KG1 (cell line): ENCODE data around the gene CDS2.
"Not testable (repeated sequence)": the region's sequence is repeated elsewhere in the genome, so short reads cannot be mapped to it uniquely, and the experiment has no call there.

ENCODE experiments used
- DNase-seq: peaks from one replicate; lab custom pipeline; 2025; lab: John Stamatoyannopoulos, UW

Gene CDS2

DNA sequence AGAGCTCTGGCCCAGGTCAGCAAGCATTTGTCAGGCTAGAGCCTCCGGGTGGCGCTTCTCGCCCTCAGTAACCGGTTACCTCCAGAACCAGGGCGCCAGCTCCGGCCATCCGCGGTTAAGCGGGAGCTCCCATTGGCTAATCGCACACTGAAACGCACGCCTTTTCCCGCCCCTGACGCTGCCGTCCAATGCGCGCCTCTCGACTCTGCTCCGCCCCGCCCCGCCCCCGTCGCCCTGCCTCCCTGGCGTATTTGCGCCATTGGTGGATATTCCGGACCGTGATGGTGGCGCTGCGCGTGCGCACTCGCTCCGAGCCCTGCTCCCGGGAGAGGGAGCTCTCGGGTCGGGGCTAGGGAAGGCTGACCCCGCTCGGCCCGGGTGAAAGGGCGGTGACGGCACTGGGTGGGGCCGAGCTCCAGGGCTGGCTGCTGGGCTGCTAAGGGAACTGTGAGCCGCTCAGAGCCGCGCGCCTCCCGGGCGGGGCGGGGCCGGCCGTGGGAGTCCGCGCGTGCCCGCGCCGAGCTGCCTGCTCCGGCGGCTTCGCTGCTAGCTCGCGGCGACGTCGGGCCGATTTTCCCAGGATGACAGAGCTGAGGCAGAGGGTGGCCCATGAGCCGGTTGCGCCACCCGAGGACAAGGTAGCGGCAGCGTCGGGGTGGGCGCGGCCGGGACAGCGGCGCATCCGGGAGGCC is at the start of gene CDS2:
CDS2 (plus strand) TSS at position 497 of the 692 bp plus-strand sequence; CDS start at position 582, 85 bp downstream.
- peak; percentile 98 for DNase-seq

DNA sequence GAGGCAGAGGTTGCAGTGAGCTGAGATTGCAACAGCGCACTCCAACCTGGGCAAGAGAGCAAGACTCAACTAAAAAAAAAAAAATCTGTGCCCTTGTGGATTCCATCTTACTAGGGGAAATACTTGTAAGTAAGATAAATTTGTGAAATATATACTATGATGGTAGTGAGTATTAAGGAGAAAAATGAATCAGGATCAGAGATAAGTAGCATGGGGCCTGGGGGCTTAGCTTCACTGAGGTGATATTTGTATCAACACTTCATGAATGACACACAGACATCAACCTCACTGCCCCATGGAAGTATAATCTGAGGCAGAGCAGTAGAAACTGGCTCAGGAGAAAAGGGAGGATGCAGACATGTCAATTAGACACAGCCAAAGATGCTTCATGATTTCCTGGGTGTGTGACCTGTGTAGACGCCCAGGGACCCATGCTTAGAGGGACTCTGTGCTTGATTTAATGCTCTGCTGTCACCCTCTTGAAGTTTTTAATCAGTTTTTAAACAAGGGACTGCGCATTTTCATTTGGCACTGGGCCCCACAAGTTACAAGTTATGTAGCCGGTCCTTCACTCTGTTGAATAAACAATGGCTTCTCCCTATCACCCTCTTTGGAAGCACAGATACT is 48.9 kb upstream of the CDS2 start:
- peak; percentile 35 for DNase-seq

- peak; percentile 59 for DNase-seq
Measured at GRCh38 chr20:5078399-5078958, 48.3 kb upstream of the CDS2 start.

- peak; percentile 31 for DNase-seq
Measured at GRCh38 chr20:5080384-5080877, 46.4 kb upstream of the CDS2 start.

GRCh38 chr20:5085380-5085779 is 41.4 kb upstream of the CDS2 start:
- DNase-seq, result no peak

GRCh38 chr20:5088688-5089087 is 38.1 kb upstream of the CDS2 start:
- no peak for DNase-seq

GRCh38 chr20:5090191-5090590 is 36.6 kb upstream of the CDS2 start:
- peak; percentile 13 for DNase-seq

DNA sequence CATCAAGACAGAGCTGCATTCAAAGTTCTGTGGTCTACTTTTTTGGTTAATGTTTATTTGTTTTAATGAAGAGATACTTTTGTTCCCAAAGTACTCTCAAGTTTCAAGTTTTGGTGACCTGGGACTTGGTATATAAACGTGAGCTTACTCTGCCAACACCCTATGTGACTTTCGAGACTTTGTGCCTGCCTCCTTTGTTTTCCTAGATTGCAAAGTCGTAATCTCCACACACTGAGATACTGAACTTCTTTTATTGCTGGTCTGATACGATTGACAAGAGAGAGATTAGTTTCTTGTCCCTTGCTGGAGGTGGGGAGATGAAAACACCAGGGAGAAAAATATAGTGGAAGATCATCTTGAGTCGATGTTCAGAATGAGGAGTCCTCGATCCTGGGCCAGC is 34.9 kb upstream of the CDS2 start:
- DNase-seq, result no peak

DNA sequence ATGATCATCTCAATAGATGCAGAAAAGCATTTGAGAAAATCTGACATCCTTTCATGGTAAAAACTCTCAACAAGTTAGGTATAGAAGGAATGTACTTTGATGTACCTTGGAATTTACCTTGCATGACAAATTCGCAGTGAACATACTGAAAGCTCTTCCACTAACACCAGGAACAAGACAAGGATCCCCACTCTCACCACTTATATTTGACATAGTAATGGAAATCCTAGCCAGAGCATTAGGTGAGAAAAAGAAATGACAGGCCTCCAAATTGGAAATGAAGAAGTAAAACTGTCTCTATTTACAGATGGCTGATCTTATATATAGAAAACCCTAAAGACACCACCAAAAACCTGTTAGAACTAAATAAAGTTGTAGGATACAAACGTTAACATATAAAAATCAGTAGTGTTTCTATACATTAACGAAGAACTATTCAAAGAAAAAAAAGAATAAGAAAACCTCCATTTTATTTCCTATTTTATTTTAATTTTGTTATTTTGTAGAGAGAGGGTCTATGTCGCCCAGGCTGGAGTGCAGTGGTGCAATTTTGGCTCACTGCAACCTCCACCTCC is 34.0 kb upstream of the CDS2 start:
- no peak for DNase-seq

DNA sequence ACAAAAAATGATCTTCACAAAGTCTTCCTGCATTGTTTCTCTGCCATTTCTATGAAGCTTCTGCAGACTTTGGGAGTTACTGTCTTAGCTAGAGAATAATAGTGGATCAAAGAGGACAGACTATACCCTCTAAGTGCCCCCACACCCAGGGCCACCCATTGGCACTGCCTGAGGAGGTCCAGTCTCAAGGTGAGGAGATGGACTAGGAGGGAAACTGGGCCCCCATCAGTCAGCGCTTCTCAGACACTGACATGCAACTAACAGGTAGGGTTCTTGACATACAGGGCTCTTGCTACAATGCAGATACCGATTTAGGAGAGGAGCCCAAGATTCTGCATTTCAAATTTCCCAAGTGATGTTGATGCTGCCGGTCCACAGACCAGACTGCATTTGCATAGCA is 31.4 kb upstream of the CDS2 start:
- DNase-seq, result no peak

GRCh38 chr20:5095931-5096330 is 30.9 kb upstream of the CDS2 start:
- no peak for DNase-seq

- DNase-seq, result no peak
Measured at GRCh38 chr20:5096463-5096862, 30.3 kb upstream of the CDS2 start.

DNA sequence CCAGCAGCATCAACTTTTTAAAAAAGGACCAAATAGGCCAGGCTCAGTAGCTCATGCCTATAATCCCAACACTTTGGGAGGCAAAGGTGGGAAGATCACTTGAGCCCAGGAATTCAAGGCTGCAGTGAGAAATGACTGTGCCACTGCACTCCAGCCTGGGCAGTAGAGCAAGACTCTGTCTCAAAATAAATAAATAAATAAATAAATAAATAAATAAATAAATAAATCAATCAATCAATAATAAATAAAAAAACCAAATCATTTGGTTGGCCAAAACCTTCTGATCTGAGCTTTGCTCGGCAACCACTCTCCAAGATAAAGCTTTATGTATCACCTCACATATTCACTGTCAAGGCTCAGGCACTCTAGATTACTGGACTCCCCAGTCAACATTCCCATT is 27.8 kb upstream of the CDS2 start:
- not testable (repeated sequence) for DNase-seq

DNA sequence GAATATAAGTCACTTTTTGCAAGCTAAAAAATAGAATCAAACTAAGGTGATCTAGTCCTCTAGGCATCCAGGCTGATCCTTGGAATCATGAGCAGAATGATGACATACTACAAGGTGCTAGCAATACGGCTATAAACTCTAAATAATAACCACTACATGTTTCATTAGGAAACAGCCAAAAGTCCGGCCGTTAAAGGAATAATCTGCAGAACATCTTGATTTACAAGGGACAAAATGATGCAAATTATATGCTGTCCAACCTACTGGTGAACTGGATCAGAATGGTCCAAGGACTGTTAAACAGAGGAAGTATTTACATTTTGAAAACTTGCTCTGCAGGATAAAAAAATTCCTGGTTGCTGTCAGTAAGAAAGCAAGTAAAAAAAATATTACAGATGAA is 26.9 kb upstream of the CDS2 start:
- DNase-seq, result not testable (repeated sequence)

DNA sequence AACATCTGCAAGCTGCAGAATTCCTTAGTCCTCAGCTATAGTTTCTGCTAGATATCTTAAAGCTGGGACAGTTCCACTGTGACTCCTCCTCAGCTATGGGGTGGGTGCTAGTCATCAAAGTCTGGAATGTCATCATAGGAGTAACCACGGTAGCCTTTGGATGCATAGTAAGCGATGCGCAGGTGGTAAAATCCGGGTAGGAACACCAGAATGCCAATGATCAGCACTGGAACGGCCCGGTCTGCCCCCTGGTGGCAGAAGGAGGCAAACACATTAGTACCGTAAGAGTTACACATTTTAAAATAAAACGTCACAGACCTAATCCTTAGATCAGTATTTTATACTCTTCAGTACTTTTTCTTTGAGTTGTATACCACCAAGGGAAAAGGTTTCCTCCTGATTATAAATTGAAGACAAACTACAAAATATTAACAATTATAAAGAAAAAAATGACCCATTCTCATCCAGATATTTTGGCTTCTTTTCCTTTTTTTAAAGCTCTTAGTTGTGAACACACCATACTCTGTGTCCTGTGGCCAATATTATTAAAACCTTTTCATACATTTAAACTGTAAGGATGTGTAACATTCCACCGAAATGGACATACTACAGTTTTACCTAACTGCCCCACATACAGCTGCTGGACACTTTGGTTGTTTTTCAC is 26.0 kb upstream of the CDS2 start:
- DNase-seq, result peak; percentile 28

GRCh38 chr20:5104479-5104878 is 22.3 kb upstream of the CDS2 start:
- no peak for DNase-seq

- DNase-seq, result no peak
Measured at GRCh38 chr20:5109276-5109675, 17.5 kb upstream of the CDS2 start.

- no peak for DNase-seq
Measured at GRCh38 chr20:5113615-5113986, 13.2 kb upstream of the CDS2 start.

DNA sequence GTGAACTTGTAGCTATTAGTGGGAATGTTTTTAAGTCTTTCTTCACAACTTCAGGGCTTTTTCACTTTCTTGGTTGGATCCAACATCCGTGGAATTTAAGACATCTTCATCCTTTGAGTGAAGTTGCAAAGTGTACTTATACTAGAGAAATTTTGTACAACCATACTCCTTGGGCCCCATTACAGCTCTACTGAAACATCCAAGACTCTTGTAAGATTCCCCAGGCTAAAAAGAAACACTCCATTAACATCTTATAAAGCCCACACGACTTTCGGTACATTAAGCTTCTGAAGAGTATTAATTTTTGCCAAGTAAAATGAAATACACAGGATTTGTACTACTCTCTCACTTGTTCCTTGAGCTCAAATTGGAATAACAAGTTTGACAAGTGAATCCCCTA is 12.4 kb upstream of the CDS2 start:
- DNase-seq, result no peak

DNA sequence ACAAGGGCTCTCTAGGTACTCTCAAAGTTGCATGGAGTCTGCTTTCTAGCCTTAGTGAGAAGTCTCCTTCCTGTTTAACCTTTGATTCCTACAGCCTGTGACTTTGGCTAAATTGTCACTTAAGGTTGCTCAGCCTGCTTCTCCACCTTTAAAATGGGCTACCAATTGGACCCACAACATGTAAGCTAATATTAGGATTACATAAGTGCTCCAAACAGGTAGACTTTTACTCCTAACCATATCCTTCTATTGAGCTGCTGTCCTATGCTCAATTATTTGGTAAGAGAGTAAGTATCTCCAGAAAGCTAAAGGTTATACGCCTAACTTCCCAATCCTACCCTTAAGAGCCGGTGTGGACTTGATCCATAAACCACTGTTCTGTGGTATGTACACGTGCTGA is 9.9 kb upstream of the CDS2 start:
- no peak for DNase-seq

GRCh38 chr20:5118220-5119142 is 8.3 kb upstream of the CDS2 start:
- DNase-seq, result no peak

DNA sequence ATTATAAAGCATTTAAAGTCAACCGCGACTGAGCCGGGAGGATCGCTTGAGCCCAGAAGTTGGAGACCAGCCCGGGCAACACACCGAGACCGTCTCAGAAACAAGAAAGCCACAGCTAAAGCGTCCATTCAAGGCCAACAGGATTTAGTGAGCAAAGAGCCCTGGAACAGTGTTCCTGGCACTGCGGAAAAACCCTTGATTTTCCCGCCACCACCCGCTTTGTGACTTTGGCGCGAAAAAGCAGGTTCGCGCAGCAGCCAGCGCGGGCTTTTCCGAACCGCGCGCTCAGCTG is 7.7 kb upstream of the CDS2 start:
- no peak for DNase-seq
